Common myeloid progenitor, CD34-positive (primary cell): Measurements from ENCODE around the gene ZBTB11.

ENCODE experiments used
- CTCF ChIA-PET: fragments of 350-600 bp; sonication (Branson Sonifier 250); formaldehyde crosslinking; loops from one replicate; lab custom pipeline; 2021; ENCODE audit warnings: antibody characterized with exemption; lab: Charles Lee
- POLR2A ChIA-PET: fragments of 350-600 bp; sonication (Branson Sonifier 250); formaldehyde crosslinking; loops from one replicate; lab custom pipeline; 2021; ENCODE audit warnings: antibody characterized with exemption; lab: Charles Lee
- DNase-seq, 3 donors: peaks; one replicate each; pipeline versions ENCODE4 v3.0.0 to v3.0.0-alpha.2; 2013
- H3K27ac ChIP-seq, 2 experiments: 1 replicate in 1 of 2; 2 replicates in 1 of 2; pipeline ENCODE4 v1.7.0; 2013; ENCODE audit warnings: inconsistent platforms in 2 of 2, low read length in 2 of 2, mild to moderate bottlenecking in 2 of 2, low read depth in 1 of 2, moderate library complexity in 1 of 2; ENCODE audit not compliant: severe bottlenecking in 2 of 2, insufficient read depth in 1 of 2, poor library complexity in 1 of 2
- H3K27me3 ChIP-seq, 5 experiments: replicated peaks in 2 of 5; 1 replicate in 3 of 5; 2 replicates in 2 of 5; pipeline versions ENCODE4 v1.6.1 to v1.7.0; 2013; ENCODE audit warnings: low read length in 4 of 5, mild to moderate bottlenecking in 2 of 5, moderate library complexity in 2 of 5, inconsistent platforms in 1 of 5; ENCODE audit not compliant: insufficient read depth in 5 of 5, control insufficient read depth in 4 of 5
- H3K36me3 ChIP-seq, 4 experiments: 1 replicate in 2 of 4; 2 replicates in 2 of 4; pipeline versions ENCODE4 v1.6.1 to v1.7.0; 2013; ENCODE audit warnings: low read length in 3 of 4, control low read depth in 1 of 4, mild to moderate bottlenecking in 1 of 4; ENCODE audit not compliant: control insufficient read depth in 4 of 4, insufficient read depth in 4 of 4
- H3K4me1 ChIP-seq, 4 experiments: 1 replicate in 3 of 4; 2 replicates in 1 of 4; pipeline versions ENCODE4 v1.6.1 to v1.7.1; 2013; ENCODE audit warnings: low read length in 3 of 4, mild to moderate bottlenecking in 3 of 4, control low read depth in 1 of 4, inconsistent platforms in 1 of 4, moderate library complexity in 1 of 4; ENCODE audit not compliant: control insufficient read depth in 4 of 4, insufficient read depth in 4 of 4; ENCODE audit errors: control extremely low read depth in 1 of 4
- H3K4me3 ChIP-seq, 7 experiments: 1 replicate in 4 of 7; 2 replicates in 3 of 7; pipeline versions ENCODE4 v1.5.1 to v1.7.0; 2013; ENCODE audit warnings: mild to moderate bottlenecking in 7 of 7, low read length in 6 of 7, moderate library complexity in 6 of 7, inconsistent platforms in 2 of 7, low read depth in 2 of 7, control low read depth in 1 of 7; ENCODE audit not compliant: insufficient read depth in 4 of 7, control insufficient read depth in 1 of 7; ENCODE audit errors: extremely low read depth in 1 of 7
- H3K9me3 ChIP-seq, 5 experiments: 1 replicate in 4 of 5; 2 replicates in 1 of 5; pipeline versions ENCODE4 v1.6.1 to v1.7.1; 2013; ENCODE audit warnings: low read length in 4 of 5, mild to moderate bottlenecking in 2 of 5, inconsistent platforms in 1 of 5, low read depth in 1 of 5, moderate library complexity in 1 of 5; ENCODE audit not compliant: control insufficient read depth in 4 of 5, insufficient read depth in 2 of 5; ENCODE audit errors: control extremely low read depth in 1 of 5
- WGBS: methylation state at CpG from one replicate; pipeline ENCODE4 v1.1.5; 2013; ENCODE audit not compliant: insufficient coverage; 5-methylcytosine and 5-hydroxymethylcytosine counted together

The ZBTB11 gene

DNA sequence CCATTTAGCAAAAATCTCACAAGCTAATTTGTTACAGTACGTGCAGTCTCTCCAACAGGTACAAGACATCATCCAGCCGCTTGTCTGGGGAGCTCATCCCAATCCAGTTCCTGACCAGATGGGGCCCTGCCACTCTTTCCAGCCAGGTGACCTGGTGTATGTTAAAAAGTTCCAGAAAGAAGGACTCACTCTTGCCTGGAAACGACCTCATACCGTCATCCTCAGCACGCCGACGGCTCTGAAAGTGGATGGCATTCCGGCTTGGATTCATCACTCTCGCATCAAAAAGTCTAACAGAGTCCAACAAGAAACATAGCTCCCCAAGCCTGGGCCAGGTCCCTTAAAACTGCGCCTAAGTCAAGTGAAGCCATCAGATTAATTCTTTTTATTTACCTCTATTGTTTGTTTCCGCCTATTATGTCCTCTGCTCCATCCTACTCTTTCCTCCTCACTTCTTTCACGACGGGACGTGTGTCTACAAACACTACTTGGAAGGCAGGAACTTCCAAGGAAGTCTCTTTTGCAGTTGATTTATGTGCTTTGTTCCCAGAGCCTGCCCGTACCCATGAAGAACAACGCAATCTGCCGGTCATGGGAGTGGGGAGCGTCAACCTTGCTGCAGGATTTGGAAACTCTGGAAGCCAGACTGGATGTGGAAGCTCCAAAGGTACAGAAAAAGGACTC lies 37.5 kb downstream of the ZBTB11 start:
- DNase-seq, result no peak
- H3K4me3 ChIP-seq, result no peak overlapping the region
- H3K36me3 ChIP-seq, result no peaks in the 10 kb centered on the region
- H3K9me3 ChIP-seq, result no peaks in the 10 kb centered on the region
- peaks cover 0 to 13% (median 10%) of the 10 kb centered on the region in 4 experiments for H3K4me1 ChIP-seq
- POLR2A ChIA-PET, result interaction anchor here (1.1 kb wide), 1 partner anchor 47 kb away, joined by 3 read pairs; the partner anchor contains the start of gene RPL24
- H3K27me3 ChIP-seq, result no peaks in the 10 kb centered on the region
- peak overlapping the region in 1 of 2 experiments; percentile 34 for H3K27ac ChIP-seq
- CTCF ChIA-PET, result interaction anchor here (1.0 to 2.7 kb wide), 7 partner anchors 10 to 66 kb away, joined by 3 to 12 read pairs (median 4); partner anchors contain the start of gene PCNP
- 88% methylated on average over 18 of the region's 18 CpGs for WGBS

DNA sequence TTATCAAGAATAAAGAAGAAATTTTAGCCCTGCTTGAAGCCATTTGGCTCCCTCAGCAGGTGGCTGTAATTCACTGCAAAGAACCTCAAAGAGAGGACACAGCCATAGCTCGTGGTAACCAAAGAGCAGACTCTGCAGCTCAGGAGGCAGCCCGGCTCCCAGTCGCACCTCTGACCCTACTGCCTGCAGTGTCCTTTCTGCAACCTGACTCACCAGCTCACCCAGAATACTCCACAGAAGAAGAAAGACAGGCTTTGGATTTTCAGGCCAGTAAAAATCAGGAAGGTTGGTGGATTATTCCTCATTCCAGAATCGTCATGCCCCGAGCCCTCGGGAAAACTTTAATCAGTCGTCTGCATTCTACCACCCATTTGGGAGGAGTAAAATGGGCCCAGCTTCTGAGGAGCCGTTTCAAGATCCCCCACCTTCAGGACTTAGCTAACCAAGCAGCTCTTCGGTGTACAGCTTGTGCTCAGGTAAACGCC lies 38.6 kb downstream of the ZBTB11 start:
- H3K9me3 ChIP-seq, result no peaks in the 10 kb centered on the region
- WGBS, result 85% methylated on average over 8 of the region's 10 CpGs
- H3K27me3 ChIP-seq, result no peaks in the 10 kb centered on the region
- DNase-seq, result no peak
- peak overlapping the region in 1 of 2 experiments; percentile 62 for H3K27ac ChIP-seq
- no peaks in the 10 kb centered on the region for H3K36me3 ChIP-seq
- peaks cover 0 to 4% (median 2%) of the 10 kb centered on the region in 4 experiments for H3K4me1 ChIP-seq
- POLR2A ChIA-PET, result interaction anchor here (1.1 kb wide), 1 partner anchor 48 kb away, joined by 3 read pairs; the partner anchor contains the start of gene RPL24
- CTCF ChIA-PET, result interaction anchor here (1.1 to 2.7 kb wide), 10 partner anchors 11 to 65 kb away, joined by 3 to 12 read pairs (median 3); partner anchors contain the start of gene PCNP
- no peak overlapping the region for H3K4me3 ChIP-seq

DNA sequence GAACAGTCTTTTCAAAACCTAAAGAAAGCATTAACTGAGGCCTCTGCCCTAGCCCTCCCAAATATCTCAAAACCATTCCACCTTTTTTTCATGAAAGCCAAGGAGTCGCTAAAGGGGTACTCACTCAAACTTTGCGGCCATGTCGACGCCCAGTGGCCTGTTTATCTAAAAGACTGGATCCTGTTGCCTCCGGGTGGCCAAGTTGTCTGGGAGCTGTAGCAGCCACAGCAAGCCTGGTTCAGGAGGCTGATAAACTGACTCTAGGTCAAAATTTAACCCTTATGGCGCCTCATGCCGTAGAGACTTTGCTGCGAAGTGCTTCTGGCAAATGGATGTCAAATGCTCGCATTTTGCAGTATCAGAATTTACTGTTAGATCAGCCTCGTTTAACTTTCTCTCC lies 39.5 kb downstream of the ZBTB11 start:
- Histone ChIP-seq H3K27me3 (no peaks in the 10 kb centered on the region), H3K36me3 (no peaks in the 10 kb centered on the region), H3K9me3 (no peaks in the 10 kb centered on the region), H3K4me3 (no peak overlapping the region), H3K27ac (peak overlapping the region in 1 of 2 experiments; percentile 66), H3K4me1 (peaks cover 0 to 4% (median 2%) of the 10 kb centered on the region in 4 experiments)
- ChIA-PET CTCF (interaction anchor here (0.8 to 2.7 kb wide), 6 partner anchors 11 to 128 kb away, joined by 3 to 12 read pairs (median 3); partner anchors contain the start of gene PCNP), POLR2A (no interaction called here)
- no peak for DNase-seq
- WGBS, result 96% methylated on average over 10 of the region's 10 CpGs

DNA sequence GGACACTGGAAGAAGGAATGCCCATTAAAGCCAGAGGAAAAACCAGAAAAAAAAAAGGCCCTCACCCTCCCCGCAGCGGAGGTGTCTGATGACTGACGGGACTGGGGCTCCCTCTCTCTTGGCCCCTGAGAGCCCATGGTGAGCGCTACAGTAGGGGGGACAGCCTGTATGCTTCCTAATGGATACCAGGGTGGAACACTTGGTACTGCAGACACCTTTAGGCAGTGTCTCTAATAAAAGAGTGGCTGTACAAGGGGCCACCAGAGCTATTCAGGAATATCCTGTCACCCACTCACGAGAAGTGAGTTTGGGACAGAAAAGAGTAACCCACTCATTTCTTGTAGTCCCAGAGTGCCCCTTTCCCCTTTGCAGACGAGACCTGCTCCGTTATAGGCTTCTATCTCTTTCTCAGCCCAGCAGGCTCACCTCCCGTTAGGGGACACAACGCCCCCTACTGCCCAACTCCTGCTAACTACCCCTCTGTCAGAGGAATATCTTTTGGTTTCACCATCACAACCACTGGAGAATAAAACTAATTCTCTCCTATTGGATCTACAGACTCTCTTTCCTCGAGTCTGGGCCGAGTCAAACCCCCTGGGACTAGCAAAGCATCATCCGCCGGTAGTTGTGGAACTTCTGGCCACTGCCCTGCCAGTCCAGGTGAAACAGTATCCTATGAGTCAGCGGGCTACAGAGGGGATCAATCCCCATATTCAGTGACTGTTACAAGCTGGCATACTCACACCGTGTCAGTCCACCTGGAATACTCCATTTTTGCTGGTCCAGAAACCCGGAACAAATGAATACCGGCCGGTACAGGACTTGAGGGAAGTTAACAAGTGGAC lies 40.8 kb downstream of the ZBTB11 start:
- CTCF ChIA-PET, result interaction anchor here (0.6 to 1.9 kb wide), 5 partner anchors 13 to 63 kb away, joined by 3 to 7 read pairs (median 4); partner anchors contain the start of gene PCNP
- H3K36me3 ChIP-seq, result no peaks in the 10 kb centered on the region
- peak overlapping the region in 1 of 2 experiments; percentile 66 for H3K27ac ChIP-seq
- peak overlapping the region in 2 of 7 experiments; percentile 11 to 18 for H3K4me3 ChIP-seq
- no peaks in the 10 kb centered on the region for H3K9me3 ChIP-seq
- POLR2A ChIA-PET, result no interaction called here
- no peaks in the 10 kb centered on the region for H3K27me3 ChIP-seq
- peak; percentile 43 to 77 (median 72) for DNase-seq
- 47% methylated on average over 13 of the region's 18 CpGs for WGBS
- H3K4me1 ChIP-seq, result peaks cover 0 to 4% (median 2%) of the 10 kb centered on the region in 4 experiments

DNA sequence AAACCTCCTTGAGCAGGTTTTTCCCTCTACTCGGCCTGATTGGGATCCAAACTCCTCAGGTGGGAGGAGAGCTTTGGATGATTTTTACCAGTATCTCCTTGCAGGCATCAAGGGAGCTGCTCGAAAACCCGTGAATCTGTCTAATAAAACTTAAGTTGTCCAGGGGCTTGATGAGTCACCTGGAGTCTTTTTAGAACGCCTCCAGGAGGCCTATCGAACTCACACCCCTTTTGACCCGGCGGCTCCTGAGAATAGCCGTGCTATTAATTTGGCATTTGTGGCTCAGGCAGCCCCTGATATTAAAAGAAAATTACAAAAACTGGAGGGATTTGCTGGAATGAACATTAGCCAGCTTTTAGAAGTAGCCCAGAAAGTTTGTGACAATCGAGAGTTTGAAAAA lies 41.6 kb downstream of the ZBTB11 start:
- H3K36me3 ChIP-seq, result no peaks in the 10 kb centered on the region
- POLR2A ChIA-PET, result no interaction called here
- CTCF ChIA-PET, result interaction anchor here (0.7 to 1.9 kb wide), 6 partner anchors 9 to 62 kb away, joined by 3 to 7 read pairs (median 4); partner anchors contain the start of gene PCNP
- no peak overlapping the region for H3K4me3 ChIP-seq
- DNase-seq, result no peak
- H3K9me3 ChIP-seq, result no peaks in the 10 kb centered on the region
- 98% methylated on average over 9 of the region's 9 CpGs for WGBS
- no peaks in the 10 kb centered on the region for H3K27me3 ChIP-seq
- H3K27ac ChIP-seq, result peak overlapping the region in 1 of 2 experiments; percentile 66
- peaks cover 0 to 4% (median 2%) of the 10 kb centered on the region in 4 experiments for H3K4me1 ChIP-seq

DNA sequence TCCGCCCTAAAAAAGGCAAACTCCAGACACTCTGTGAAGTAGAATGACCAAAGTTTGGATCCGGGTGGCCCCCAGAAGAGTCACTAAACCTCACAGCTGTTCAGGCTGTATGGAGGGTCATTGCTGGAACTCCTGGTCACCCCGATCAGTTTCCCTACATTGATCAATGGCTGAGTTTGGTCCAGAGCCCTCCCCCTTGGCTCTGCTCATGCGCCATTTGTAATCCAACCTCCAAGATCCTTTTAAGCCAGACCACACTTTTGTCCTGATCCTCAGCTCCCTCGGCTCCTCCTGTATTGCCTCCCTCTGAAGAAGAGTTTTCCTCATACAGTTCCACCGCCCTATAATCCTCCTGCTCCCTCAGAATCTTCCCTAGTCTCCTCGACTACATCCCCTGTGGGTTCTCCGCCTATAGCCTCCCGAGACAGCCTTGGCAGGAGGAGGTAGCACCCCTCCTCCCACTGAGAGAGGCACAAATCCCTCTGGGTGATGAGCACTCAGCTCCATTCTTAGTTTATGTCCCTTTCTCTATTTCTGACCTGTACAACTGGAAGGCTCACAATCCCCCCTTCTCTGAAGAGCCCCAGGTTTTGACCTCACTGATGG lies 42.2 kb downstream of the ZBTB11 start:
- Histone ChIP-seq H3K36me3 (no peaks in the 10 kb centered on the region), H3K27me3 (no peaks in the 10 kb centered on the region), H3K27ac (peak overlapping the region in 1 of 2 experiments; percentile 66), H3K4me3 (no peak overlapping the region), H3K4me1 (peaks cover 0 to 4% (median 2%) of the 10 kb centered on the region in 4 experiments), H3K9me3 (no peaks in the 10 kb centered on the region)
- DNase-seq, result no peak
- ChIA-PET CTCF (interaction anchor here (0.9 to 1.9 kb wide), 5 partner anchors 8 to 61 kb away, joined by 3 to 7 read pairs (median 4); partner anchors contain the start of gene PCNP), POLR2A (no interaction called here)
- WGBS, result 97% methylated on average over 9 of the region's 9 CpGs
